B cell (primary cell): ENCODE results near the gene PSMB10. TPM values are rescaled to one million over a fixed set of nuclear protein-coding genes. Genes with fewer than 3 reads are reported as not detected.

ENCODE experiments used
- ATAC-seq: fragments of 200-7000 bp; cut with Tn5 transposase; one replicate; pipeline ENCODE4 v1.10.0; 2021; ENCODE audit warnings: low read depth, mild to moderate bottlenecking, moderate number of reproducible peaks, moderate library complexity
- CTCF ChIA-PET: fragments of 350-600 bp; sonication (Branson Sonifier 250); formaldehyde crosslinking; loops from one replicate; lab custom pipeline; 2021; ENCODE audit warnings: antibody characterized with exemption, inconsistent platforms; lab: Charles Lee
- POLR2A ChIA-PET: fragments of 350-600 bp; sonication (Branson Sonifier 250); formaldehyde crosslinking; loops from one replicate; lab custom pipeline; 2021; ENCODE audit warnings: antibody characterized with exemption; lab: Charles Lee
- DNase-seq: peaks from one replicate; pipeline ENCODE4 v3.0.0; 2013
- H2AFZ ChIP-seq: 2 replicates; pipeline ENCODE4 v1.6.1; 2012; ENCODE audit warnings: mild to moderate bottlenecking, low read depth, low read length; ENCODE audit not compliant: insufficient read depth, poor library complexity, severe bottlenecking
- H3K27ac ChIP-seq, 2 donors: 1 replicate in 1 of 2; 2 replicates in 1 of 2; pipeline ENCODE4 v1.5.1; 2012 to 2013; ENCODE audit warnings: low read length in 2 of 2, mild to moderate bottlenecking in 2 of 2, moderate library complexity in 1 of 2
- H3K27me3 ChIP-seq, 4 experiments: fragments of 200-600 bp in 1 of 4; sonication (generic) in 1 of 4; replicated peaks in 1 of 4; 1 replicate in 2 of 4; 2 replicates in 2 of 4; pipeline versions ENCODE4 v1.6.1 to v1.7.0; 2013 to 2016; ENCODE audit warnings: low read length in 3 of 4, mild to moderate bottlenecking in 2 of 4, mixed read lengths in 1 of 4, moderate library complexity in 1 of 4; ENCODE audit not compliant: insufficient read depth in 4 of 4, control insufficient read depth in 3 of 4; ENCODE audit errors: control extremely low read depth in 1 of 4
- H3K36me3 ChIP-seq, 2 experiments: replicated peaks in 1 of 2; 1 replicate in 1 of 2; 2 replicates in 1 of 2; pipeline versions ENCODE4 v1.6.1 to v1.7.1; 2013; ENCODE audit warnings: low read length in 1 of 2; ENCODE audit not compliant: insufficient read depth in 2 of 2, control insufficient read depth in 1 of 2; ENCODE audit errors: control extremely low read depth in 1 of 2, extremely low read depth in 1 of 2
- H3K4me1 ChIP-seq, 2 donors: fragments of 200-600 bp in 1 of 2; sonication (generic) in 1 of 2; 1 replicate in 1 of 2; 2 replicates in 1 of 2; pipeline versions ENCODE4 v1.5.1 to v1.6.1; 2013 to 2017; ENCODE audit warnings: low read length in 2 of 2; ENCODE audit not compliant: control insufficient read depth in 2 of 2, insufficient read depth in 2 of 2
- H3K4me2 ChIP-seq: replicated peaks from 2 replicates; pipeline ENCODE3; 2012; ENCODE audit warnings: mild to moderate bottlenecking, low read depth, low read length; ENCODE audit not compliant: poor library complexity, severe bottlenecking
- H3K4me3 ChIP-seq, 5 experiments: fragments of 200-600 bp in 1 of 5; sonication (generic) in 1 of 5; 1 replicate in 3 of 5; 2 replicates in 2 of 5; pipeline versions ENCODE4 v1.5.1 to v1.7.0; 2011 to 2016; ENCODE audit warnings: low read length in 4 of 5, mild to moderate bottlenecking in 4 of 5, low read depth in 2 of 5, control low read depth in 1 of 5, moderate library complexity in 1 of 5; ENCODE audit not compliant: insufficient read depth in 1 of 5; ENCODE audit errors: control extremely low read depth in 1 of 5, extremely low read depth in 1 of 5
- H3K79me2 ChIP-seq: fragments of 200-600 bp; sonication (generic); one replicate; pipeline ENCODE4 v1.6.0; 2016; ENCODE audit warnings: low read length; ENCODE audit not compliant: control insufficient read depth, insufficient read depth
- H3K9ac ChIP-seq: fragments of 200-600 bp; sonication (generic); 2 replicates; pipeline ENCODE4 v1.6.1; 2017; ENCODE audit warnings: mild to moderate bottlenecking, low read length, moderate library complexity
- H3K9me3 ChIP-seq, 3 donors: one replicate each; pipeline versions ENCODE4 v1.6.1 to v1.7.1; 2013; ENCODE audit warnings: low read length in 2 of 3; ENCODE audit not compliant: control insufficient read depth in 2 of 3, insufficient read depth in 1 of 3; ENCODE audit errors: control extremely low read depth in 1 of 3
- H4K20me1 ChIP-seq: 2 replicates; pipeline ENCODE4 v1.6.0; 2012; ENCODE audit warnings: mild to moderate bottlenecking, low read length; ENCODE audit not compliant: insufficient read depth, control insufficient read depth, poor library complexity, severe bottlenecking
- H3K27ac Mint-ChIP-seq: one replicate; pipeline ENCODE4 v1.8.0; 2021; ENCODE audit warnings: mixed read lengths
- H3K27me3 Mint-ChIP-seq: one replicate; pipeline ENCODE4 v1.8.0; 2021; ENCODE audit warnings: mixed read lengths
- H3K4me1 Mint-ChIP-seq: one replicate; pipeline ENCODE4 v1.8.0; 2021; ENCODE audit warnings: mixed read lengths
- H3K4me3 Mint-ChIP-seq: one replicate; pipeline ENCODE4 v1.8.0; 2021; ENCODE audit warnings: mixed read lengths
- H3K9me3 Mint-ChIP-seq: one replicate; pipeline ENCODE4 v1.8.0; 2022; ENCODE audit warnings: mixed read lengths; ENCODE audit not compliant: insufficient read depth
- EZH2 ChIP-seq: IDR thresholded peaks from 2 replicates; pipeline ENCODE4 v1.6.1; 2012; ENCODE audit warnings: borderline replicate concordance, low read depth, mild to moderate bottlenecking, moderate library complexity, low read length; ENCODE audit not compliant: insufficient read depth, poor library complexity, severe bottlenecking
- WGBS: methylation state at CpG from one replicate; pipeline ENCODE4 v1.1.5; 2013; ENCODE audit warnings: missing lambda C conversion rate; ENCODE audit not compliant: insufficient coverage; 5-methylcytosine and 5-hydroxymethylcytosine counted together
- intact Hi-C: fragments of 100-400 bp; cut with micrococcal nuclease; formaldehyde crosslinking; loops from one replicate; pipeline ENCODE4 v1.10.0; 2022
- polyA plus RNA-seq: library from polyadenylated mRNA; depleted of rRNA; stranded (reverse); fragments of >200 nt; gene quantifications from 2 replicates; pipeline ENCODE4 v1.2.3, GENCODE V29; 2012
- total RNA-seq, 2 donors: library from RNA; stranded (reverse); fragments of 120-200 nt in 1 of 2; gene quantifications; 1 replicate in 1 of 2; 2 replicates in 1 of 2; pipeline versions ENCODE4 v1.2.3 to v1.2.4, GENCODE V29; 2013 to 2022
- TF ChIP-seq, protein P1 (sequence below): fragments of 200-600 bp; IDR thresholded peaks from one replicate; pipeline ENCODE4 v1.8.0; 2022; ENCODE audit warnings: antibody characterized with exemption, mild to moderate bottlenecking

Gene PSMB10
- total and polyA plus RNA-seq, 2 donors (not counting 1 experiment from before 2014, with no cell fraction given): 167 to 176 TPM

DNA sequence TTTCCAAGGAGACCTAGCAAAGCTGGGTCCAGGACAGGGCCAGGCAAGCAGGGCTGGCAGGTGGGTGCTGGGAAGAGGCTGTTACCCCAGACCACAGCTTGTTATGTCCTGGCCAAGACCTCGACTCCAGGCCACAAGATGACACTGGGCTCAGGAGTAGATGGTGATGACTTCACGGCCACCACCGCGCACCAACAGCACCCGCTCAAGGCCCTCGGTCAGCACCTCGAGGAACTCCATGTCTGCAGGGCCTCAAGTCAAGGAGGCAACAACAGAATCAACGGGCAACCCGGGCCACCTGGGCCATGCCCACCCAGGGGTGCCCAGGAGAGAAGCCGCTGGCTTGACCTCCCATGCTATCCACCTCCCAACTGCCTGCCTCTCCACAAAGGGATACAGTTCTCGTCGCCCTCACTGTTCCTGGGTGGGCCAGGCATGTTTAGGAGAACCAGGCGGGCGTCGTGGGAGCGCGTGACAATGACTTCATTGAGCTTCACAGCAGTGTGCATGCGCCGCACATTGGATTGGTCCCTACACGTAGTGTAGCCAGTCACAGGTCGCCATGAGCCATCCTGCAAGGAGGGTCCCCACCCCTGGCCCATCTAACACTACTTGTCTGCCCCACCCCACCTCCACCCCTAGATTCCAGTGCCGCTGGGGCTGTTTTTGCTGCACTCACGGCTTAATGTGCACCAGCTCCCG, 8.2 kb upstream of the PSMB10 start:
- H3K9me3 Mint-ChIP-seq: no peaks in the 10 kb centered on the region
- Histone ChIP-seq H3K9ac (no peak overlapping the region), H3K9me3 (no peaks in the 10 kb centered on the region), H3K4me2 (no peak overlapping the region), H3K79me2 (peaks cover 45% of the 10 kb centered on the region), H3K27me3 (no peaks in the 10 kb centered on the region), H3K4me3 (no peak overlapping the region), H3K36me3 (peaks cover 0 to 9% of the 10 kb centered on the region in 2 experiments), H4K20me1 (peaks cover 11% of the 10 kb centered on the region), H2AFZ (no peak overlapping the region), H3K4me1 (peaks cover 6 to 18% of the 10 kb centered on the region in 2 donors), H3K27ac (no peak overlapping the region)
- ChIA-PET CTCF (interaction anchor here (0.6 kb wide), 1 partner anchor 230 kb away, joined by 5 read pairs; no protein-coding TSS in a partner anchor), POLR2A (no interaction called here)
- whole genome bisulfite sequencing: 97% methylated on average over 21 of the region's 24 CpGs
- H3K4me1 Mint-ChIP-seq: peaks cover 11% of the 10 kb centered on the region
- TF ChIP-seq, protein P1, sequence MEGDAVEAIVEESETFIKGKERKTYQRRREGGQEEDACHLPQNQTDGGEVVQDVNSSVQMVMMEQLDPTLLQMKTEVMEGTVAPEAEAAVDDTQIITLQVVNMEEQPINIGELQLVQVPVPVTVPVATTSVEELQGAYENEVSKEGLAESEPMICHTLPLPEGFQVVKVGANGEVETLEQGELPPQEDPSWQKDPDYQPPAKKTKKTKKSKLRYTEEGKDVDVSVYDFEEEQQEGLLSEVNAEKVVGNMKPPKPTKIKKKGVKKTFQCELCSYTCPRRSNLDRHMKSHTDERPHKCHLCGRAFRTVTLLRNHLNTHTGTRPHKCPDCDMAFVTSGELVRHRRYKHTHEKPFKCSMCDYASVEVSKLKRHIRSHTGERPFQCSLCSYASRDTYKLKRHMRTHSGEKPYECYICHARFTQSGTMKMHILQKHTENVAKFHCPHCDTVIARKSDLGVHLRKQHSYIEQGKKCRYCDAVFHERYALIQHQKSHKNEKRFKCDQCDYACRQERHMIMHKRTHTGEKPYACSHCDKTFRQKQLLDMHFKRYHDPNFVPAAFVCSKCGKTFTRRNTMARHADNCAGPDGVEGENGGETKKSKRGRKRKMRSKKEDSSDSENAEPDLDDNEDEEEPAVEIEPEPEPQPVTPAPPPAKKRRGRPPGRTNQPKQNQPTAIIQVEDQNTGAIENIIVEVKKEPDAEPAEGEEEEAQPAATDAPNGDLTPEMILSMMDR: no peak
- no peak for TF ChIP-seq EZH2
- no peaks in the 10 kb centered on the region for H3K27me3 Mint-ChIP-seq
- intact Hi-C loops: no loop called here
- ATAC-seq (no peak), DNase-seq (no peak)
- no peak overlapping the region for H3K4me3 Mint-ChIP-seq
- H3K27ac Mint-ChIP-seq: no peak overlapping the region
